Panc1 (cell line): Measurements from ENCODE around the gene RAB6B. TPM values are rescaled to one million over a fixed set of nuclear protein-coding genes. Genes with fewer than 3 reads are reported as not detected.

Experiments used
- ATAC-seq: fragments of 200-7000 bp; cut with Tn5 transposase; 2 replicates; pipeline ENCODE4 v1.9.1; 2020; ENCODE audit warnings: mild to moderate bottlenecking, moderate library complexity
- BruUV-seq: library from RNA; stranded (reverse); fragments of 400-500 nt; replicated peaks from 2 replicates; lab custom pipeline; 2021; lab: Mats Ljungman, UMichigan
- CTCF ChIA-PET: fragments of 300-600 bp; sonication (Branson Sonifier 250); formaldehyde crosslinking; loops from one replicate; lab custom pipeline; 2022; ENCODE audit warnings: antibody characterized with exemption; lab: Charles Lee
- POLR2A ChIA-PET: fragments of 300-600 bp; sonication (Branson Sonifier 250); formaldehyde crosslinking; loops from one replicate; lab custom pipeline; 2022; ENCODE audit warnings: antibody characterized with exemption; lab: Charles Lee
- DNase-seq: peaks from one replicate; pipeline ENCODE4 v3.0.0-alpha.2; 2010; ENCODE audit warnings: low read depth, low spot score
- H3K27ac ChIP-seq: 2 replicates; pipeline ENCODE4 v1.5.1; 2011; ENCODE audit warnings: mild to moderate bottlenecking, low read length, inconsistent platforms
- H3K27me3 ChIP-seq: fragments of 200-500 bp; sonication (Bioruptor generic); 2 replicates; pipeline ENCODE4 v1.6.0; 2014; ENCODE audit warnings: low read length, inconsistent platforms; ENCODE audit not compliant: control insufficient read depth, insufficient read depth
- H3K36me3 ChIP-seq: fragments of 200-500 bp; sonication (Bioruptor generic); 2 replicates; pipeline ENCODE4 v1.5.1; 2014; ENCODE audit warnings: inconsistent platforms, mild to moderate bottlenecking, low read length, moderate library complexity; ENCODE audit not compliant: control insufficient read depth, insufficient read depth
- H3K4me1 ChIP-seq: 2 replicates; pipeline ENCODE4 v1.5.1; 2011; ENCODE audit warnings: inconsistent platforms, mild to moderate bottlenecking, low read length, moderate library complexity; ENCODE audit not compliant: control insufficient read depth, insufficient read depth
- H3K4me3 ChIP-seq, 2 experiments: 2 replicates each; pipeline ENCODE4 v1.5.1; 2011 to 2012; ENCODE audit warnings: low read depth in 2 of 2, low read length in 2 of 2, mild to moderate bottlenecking in 2 of 2, inconsistent platforms in 1 of 2, moderate library complexity in 1 of 2
- H3K9me3 ChIP-seq: fragments of 200-500 bp; sonication (Bioruptor generic); 2 replicates; pipeline ENCODE4 v1.5.1; 2014; ENCODE audit warnings: low read depth, mild to moderate bottlenecking, inconsistent platforms, low read length, moderate library complexity; ENCODE audit not compliant: control insufficient read depth, insufficient read depth
- CTCF ChIP-seq: fragments of 450-650 bp; IDR thresholded peaks from 2 replicates; pipeline ENCODE4 v1.5.1; 2017; ENCODE audit warnings: mild to moderate bottlenecking
- POLR2AphosphoS5 ChIP-seq: IDR thresholded peaks from 2 replicates; pipeline ENCODE4 v1.6.1; 2012; ENCODE audit warnings: mild to moderate bottlenecking, low read depth, low read length, moderate library complexity
- REST ChIP-seq, 2 experiments: IDR thresholded peaks; 2 replicates each; pipeline ENCODE4 v1.6.1; 2011 to 2012; ENCODE audit warnings: low read depth in 2 of 2, control low read depth in 1 of 2, low read length in 1 of 2, mild to moderate bottlenecking in 1 of 2, moderate library complexity in 1 of 2; ENCODE audit not compliant: insufficient read depth in 1 of 2
- SIN3A ChIP-seq: IDR thresholded peaks from 2 replicates; pipeline ENCODE4 v1.6.1; 2012; ENCODE audit warnings: low read depth, mild to moderate bottlenecking, low read length, moderate library complexity, borderline replicate concordance; ENCODE audit not compliant: insufficient read depth
- TCF7L2 ChIP-seq: IDR thresholded peaks from 2 replicates; pipeline ENCODE4 v1.6.1; 2011; ENCODE audit warnings: mild to moderate bottlenecking, low read depth, low read length, inconsistent platforms
- in situ Hi-C: cut with HindIII; loops from 2 replicates; pipeline ENCODE4 v1.10.0; 2016; ENCODE audit warnings: low sequenced_read_pairs, low pct_unique_long_range_greater_than_20kb
- intact Hi-C: fragments of 100-400 bp; cut with micrococcal nuclease; formaldehyde crosslinking; loops from one replicate; pipeline ENCODE4 v1.10.0; 2022; ENCODE audit not compliant: unreplicated experiment
- total RNA-seq: library from RNA; stranded (reverse); gene quantifications from one replicate; pipeline ENCODE4 v1.2.1, GENCODE V29; 2021; ENCODE audit not compliant: unreplicated experiment

Gene RAB6B
- total RNA-seq, 1 experiment from 2014 or later, result 49.2 TPM

DNA sequence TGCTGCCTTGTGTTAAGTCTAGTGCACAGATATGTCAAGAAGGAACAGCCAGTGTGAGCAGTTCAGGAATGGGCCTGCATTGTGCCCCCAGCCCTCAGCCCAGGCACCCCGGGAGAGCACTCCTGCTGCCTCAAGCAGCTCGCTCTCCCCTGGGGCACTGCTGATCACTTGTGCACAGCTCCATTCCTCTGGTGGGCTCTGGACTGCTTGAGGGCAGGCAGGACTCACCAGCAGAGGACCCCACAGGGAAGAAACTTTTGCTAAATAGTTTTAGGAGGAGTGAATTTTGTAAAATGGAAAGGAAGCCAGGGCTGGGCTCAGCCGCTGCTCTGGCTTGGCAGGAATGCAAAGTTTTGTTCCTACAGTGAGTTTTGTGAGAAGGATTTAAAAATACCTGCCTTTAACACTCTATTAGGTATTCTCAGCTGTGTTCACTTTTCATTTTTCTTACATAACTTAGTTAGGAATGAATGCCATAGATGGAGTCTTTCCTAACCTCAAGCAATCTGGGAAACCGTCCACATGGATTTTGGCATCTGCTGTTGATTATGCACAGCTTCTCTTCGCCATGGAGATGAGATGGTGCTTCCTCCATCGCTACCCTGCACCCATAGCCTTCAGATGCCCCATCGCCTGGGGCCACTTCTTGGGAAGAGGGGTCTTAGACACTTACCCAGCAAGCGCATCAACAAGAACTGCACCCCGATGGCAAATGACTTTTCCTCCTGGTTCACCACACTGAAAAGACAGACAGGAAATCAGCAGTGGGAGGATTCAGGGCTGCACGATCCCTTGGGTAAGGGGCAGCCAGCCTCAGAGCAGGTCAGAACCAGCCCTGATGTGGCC is 42.3 kb upstream of the RAB6B start:
- peaks cover 30% of the 10 kb centered on the region for H3K4me1 ChIP-seq
- intact Hi-C loops (no loop called here), in situ Hi-C loops (no loop called here)
- H3K36me3 ChIP-seq, result no peaks in the 10 kb centered on the region
- BruUV-seq, result no TSS peak
- ATAC-seq, result no peak
- no peak for DNase-seq
- ChIA-PET POLR2A (no interaction called here), CTCF (interaction anchor here (1.0 to 1.4 kb wide), 2 partner anchors 105 to 274 kb away, joined by 3 read pairs; no protein-coding TSS in a partner anchor)
- H3K27ac ChIP-seq, result no peak overlapping the region
- no peak overlapping the region for H3K4me3 ChIP-seq
- H3K27me3 ChIP-seq, result no peaks in the 10 kb centered on the region
- no peaks in the 10 kb centered on the region for H3K9me3 ChIP-seq
- TF ChIP-seq SIN3A (no peak), POLR2AphosphoS5 (no peak), REST (IDR thresholded peaks at IDR 0.05; ENCODE audit: insufficient read depth in 1 of 2, low read depth in 2 of 2, low read length in 1 of 2) (no peak), CTCF (no peak), TCF7L2 (no peak)

GRCh38 chr3:133937061-133937686 is 41.5 kb upstream of the RAB6B start:
- in situ Hi-C loops (no loop called here), intact Hi-C loops (no loop called here)
- ChIA-PET POLR2A (no interaction called here), CTCF (no interaction called here)
- Histone ChIP-seq H3K4me1 (peaks cover 22% of the 10 kb centered on the region), H3K27me3 (no peaks in the 10 kb centered on the region), H3K9me3 (no peaks in the 10 kb centered on the region), H3K4me3 (no peak overlapping the region), H3K36me3 (no peaks in the 10 kb centered on the region), H3K27ac (no peak overlapping the region)
- no peak for ATAC-seq
- no peak for DNase-seq
- BruUV-seq, result no TSS peak
- TF ChIP-seq REST (IDR thresholded peaks at IDR 0.05; ENCODE audit: insufficient read depth in 1 of 2, low read depth in 2 of 2, low read length in 1 of 2) (no peak), POLR2AphosphoS5 (no peak), TCF7L2 (no peak), SIN3A (no peak), CTCF (no peak)
